T-cell (primary cell): Measurements from ENCODE around the gene XCL1. TPM values are rescaled to one million over a fixed set of nuclear protein-coding genes. Genes with fewer than 3 reads are reported as not detected.
"Not testable (repeated sequence)": the region's sequence is repeated elsewhere in the genome, so short reads cannot be mapped to it uniquely, and the experiment has no call there.

Experiments used
- ATAC-seq, 4 experiments: fragments of 200-7000 bp in 3 of 4; fragments of 150-1000 bp in 1 of 4; cut with Tn5 transposase; replicated peaks in 1 of 4; 1 replicate in 3 of 4; 2 replicates in 1 of 4; pipeline ENCODE4 v1.10.0; 2021; ENCODE audit warnings: moderate library complexity in 3 of 4, mild to moderate bottlenecking in 2 of 4, moderate number of reproducible peaks in 1 of 4
- CTCF ChIA-PET, 2 donors: fragments of 300-600 bp; sonication (Branson Sonifier 250); formaldehyde crosslinking; loops; one replicate each; lab custom pipeline; 2022; ENCODE audit warnings: antibody characterized with exemption in 2 of 2; lab: Charles Lee
- POLR2A ChIA-PET, 2 donors: fragments of 300-600 bp; sonication (Branson Sonifier 250); formaldehyde crosslinking; loops; one replicate each; lab custom pipeline; 2022; ENCODE audit warnings: antibody characterized with exemption in 2 of 2; lab: Charles Lee
- DNase-seq, 35 experiments: peaks; one replicate each; pipeline versions ENCODE4 v3.0.0 to v3.0.0-alpha.2; 2013 to 2023
- H3K27ac ChIP-seq: one replicate; pipeline ENCODE4 v1.5.1; 2013; ENCODE audit warnings: low read length
- H3K27me3 ChIP-seq, 2 experiments: replicated peaks in 1 of 2; 1 replicate in 1 of 2; 2 replicates in 1 of 2; pipeline versions ENCODE4 v1.6.1 to v1.7.0; 2013; ENCODE audit warnings: low read length in 1 of 2, mixed read lengths in 1 of 2; ENCODE audit not compliant: control insufficient read depth in 2 of 2, insufficient read depth in 2 of 2; ENCODE audit errors: extremely low read depth in 1 of 2
- H3K36me3 ChIP-seq, 2 donors: 1 replicate in 1 of 2; 2 replicates in 1 of 2; pipeline versions ENCODE4 v1.6.1 to v1.7.0; 2013; ENCODE audit warnings: low read length in 1 of 2; ENCODE audit not compliant: control insufficient read depth in 2 of 2, insufficient read depth in 1 of 2; ENCODE audit errors: extremely low read depth in 1 of 2
- H3K4me1 ChIP-seq, 2 experiments: 1 replicate in 1 of 2; 2 replicates in 1 of 2; pipeline versions ENCODE4 v1.6.1 to v1.7.0; 2013; ENCODE audit warnings: low read length in 2 of 2, mixed read lengths in 1 of 2; ENCODE audit not compliant: insufficient read depth in 2 of 2, control insufficient read depth in 1 of 2; ENCODE audit errors: extremely low read depth in 1 of 2
- H3K4me3 ChIP-seq, 2 donors: 1 replicate in 1 of 2; 2 replicates in 1 of 2; pipeline versions ENCODE4 v1.5.1 to v1.7.0; 2013; ENCODE audit warnings: mild to moderate bottlenecking in 2 of 2, low read length in 1 of 2, moderate library complexity in 1 of 2; ENCODE audit not compliant: control insufficient read depth in 1 of 2; ENCODE audit errors: extremely low read depth in 1 of 2
- H3K9me3 ChIP-seq: 2 replicates; pipeline ENCODE4 v1.7.0; 2013
- H3K27ac Mint-ChIP-seq, 2 donors: one replicate each; pipeline ENCODE4 v1.8.0; 2020 to 2021; ENCODE audit warnings: mild to moderate bottlenecking in 2 of 2, mixed read lengths in 2 of 2
- H3K27me3 Mint-ChIP-seq, 2 donors: one replicate each; pipeline ENCODE4 v1.8.0; 2021 to 2022; ENCODE audit warnings: mixed read lengths in 2 of 2
- H3K36me3 Mint-ChIP-seq: one replicate; pipeline ENCODE4 v1.8.0; 2021; ENCODE audit warnings: mixed read lengths
- H3K4me1 Mint-ChIP-seq, 3 donors: one replicate each; pipeline ENCODE4 v1.8.0; 2020 to 2022; ENCODE audit warnings: mixed read lengths in 3 of 3, mild to moderate bottlenecking in 1 of 3
- H3K4me3 Mint-ChIP-seq, 3 donors: one replicate each; pipeline ENCODE4 v1.8.0; 2020 to 2022; ENCODE audit warnings: mild to moderate bottlenecking in 3 of 3, mixed read lengths in 3 of 3, moderate library complexity in 3 of 3
- H3K9me3 Mint-ChIP-seq, 3 donors: one replicate each; pipeline ENCODE4 v1.8.0; 2020 to 2022; ENCODE audit warnings: mixed read lengths in 3 of 3
- WGBS: methylation state at CpG from one replicate; pipeline ENCODE4 v1.1.5; 2013; ENCODE audit warnings: missing lambda C conversion rate; ENCODE audit not compliant: insufficient coverage; 5-methylcytosine and 5-hydroxymethylcytosine counted together
- total RNA-seq, 35 experiments: library from RNA in 6 of 35; stranded (reverse) in 6 of 35; fragments of 120-200 nt in 1 of 35; gene quantifications; one replicate each; pipeline versions ENCODE4 v1.2.1 to v1.2.4 and lab custom pipeline; 2013 to 2026

XCL1 gene, protein sequence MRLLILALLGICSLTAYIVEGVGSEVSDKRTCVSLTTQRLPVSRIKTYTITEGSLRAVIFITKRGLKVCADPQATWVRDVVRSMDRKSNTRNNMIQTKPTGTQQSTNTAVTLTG
- total RNA-seq (1 to 10 TPM in 3 of 5 donors, under 1 TPM in 2; 0.45 to 5.0 (median 3.5) TPM), total RNA-seq (lab: John Stamatoyannopoulos, UW) (0.35 to 215 (median 7.0) reads per million in 29 experiments)
- total RNA-seq (2013): 2.1 TPM

DNA sequence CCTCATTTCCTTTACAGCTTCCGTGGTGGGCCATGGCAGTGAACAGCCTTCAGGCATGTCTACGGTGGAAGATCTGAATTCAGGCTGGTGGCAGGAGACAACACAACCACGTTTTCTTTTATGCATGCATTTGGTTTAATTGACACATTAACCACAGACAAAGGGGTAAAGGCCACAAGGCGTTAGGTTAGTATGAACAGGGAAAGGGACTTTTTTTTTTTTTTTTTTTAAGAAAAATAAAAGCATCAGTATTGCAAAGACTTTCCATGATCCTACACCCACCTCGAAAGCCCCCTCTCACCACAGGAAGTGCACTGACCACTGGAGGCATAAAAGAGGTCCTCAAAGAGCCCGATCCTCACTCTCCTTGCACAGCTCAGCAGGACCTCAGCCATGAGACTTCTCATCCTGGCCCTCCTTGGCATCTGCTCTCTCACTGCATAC lies at the start of gene XCL1:
TSS of gene XCL1 (plus strand) at position 361 of the 444 bp plus-strand sequence. CDS start at position 394, 33 bp downstream.
- CTCF ChIA-PET, H3K27me3 ChIP-seq, H3K27me3 Mint-ChIP-seq, H3K36me3 Mint-ChIP-seq, H3K4me1 ChIP-seq, H3K4me3 ChIP-seq, H3K9me3 ChIP-seq, H3K27ac ChIP-seq, POLR2A ChIA-PET, H3K9me3 Mint-ChIP-seq, H3K36me3 ChIP-seq: not testable (repeated sequence)
- peak in 3 of 4 experiments; percentile 30 to 69 (median 53) for ATAC-seq
- Mint-ChIP-seq H3K4me3 (peak within 1 kb of the TSS in 2 of 3 donors; percentile 32 to 68), H3K27ac (peak within 1 kb of the TSS in 1 of 2 donors; percentile 49), H3K4me1 (peaks cover 11 to 13% (median 13%) of the 10 kb centered on the region in 3 donors)
- WGBS: no CpG with 5 or more reads among the region's 6 CpGs
- peak in 5 of 35 experiments; percentile 1 to 23 (median 4) for DNase-seq

DNA sequence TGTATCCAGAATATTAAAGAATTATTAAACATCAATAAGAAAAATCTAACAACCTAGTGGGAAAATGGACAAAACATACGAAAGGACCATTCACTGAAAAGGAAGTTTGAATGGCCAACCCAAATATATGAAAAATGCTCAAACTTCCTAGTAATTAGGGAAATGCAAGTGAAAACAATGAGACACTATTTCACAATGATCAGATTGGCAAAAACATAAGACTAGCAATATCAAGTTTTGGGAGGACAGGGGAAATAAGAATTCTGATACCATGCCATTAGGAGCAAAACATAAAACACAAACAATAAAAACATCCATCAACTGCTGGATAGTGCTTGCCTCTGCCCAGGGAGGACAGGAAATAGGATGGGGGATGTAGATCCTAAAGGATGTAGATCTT lies 46.9 kb upstream of the XCL1 start:
- no peak overlapping the region for H3K27ac ChIP-seq
- H3K36me3 Mint-ChIP-seq: no peaks in the 10 kb centered on the region
- ATAC-seq (no peak), DNase-seq (no peak)
- peaks cover 0 to under 1% (median 0%) of the 10 kb centered on the region in 3 donors for H3K9me3 Mint-ChIP-seq
- H3K27me3 ChIP-seq: no peaks in the 10 kb centered on the region
- H3K36me3 ChIP-seq: no peaks in the 10 kb centered on the region
- H3K9me3 ChIP-seq: no peaks in the 10 kb centered on the region
- H3K4me3 Mint-ChIP-seq: no peak overlapping the region
- WGBS: no CpG with 5 or more reads among the region's 1 CpG
- no peaks in the 10 kb centered on the region for H3K27me3 Mint-ChIP-seq
- ChIA-PET POLR2A (interaction anchor here in 1 of 2 donors (0.6 kb wide), 1 partner anchor 1055 kb away, joined by 4 read pairs; no protein-coding TSS in a partner anchor), CTCF (no interaction called here)
- H3K4me3 ChIP-seq: no peak overlapping the region
- peaks cover 21 to 37% of the 10 kb centered on the region in 2 experiments for H3K4me1 ChIP-seq
- peaks cover 50 to 53% (median 51%) of the 10 kb centered on the region in 3 donors for H3K4me1 Mint-ChIP-seq
- H3K27ac Mint-ChIP-seq: peak overlapping the region; percentile 45 to 55

DNA sequence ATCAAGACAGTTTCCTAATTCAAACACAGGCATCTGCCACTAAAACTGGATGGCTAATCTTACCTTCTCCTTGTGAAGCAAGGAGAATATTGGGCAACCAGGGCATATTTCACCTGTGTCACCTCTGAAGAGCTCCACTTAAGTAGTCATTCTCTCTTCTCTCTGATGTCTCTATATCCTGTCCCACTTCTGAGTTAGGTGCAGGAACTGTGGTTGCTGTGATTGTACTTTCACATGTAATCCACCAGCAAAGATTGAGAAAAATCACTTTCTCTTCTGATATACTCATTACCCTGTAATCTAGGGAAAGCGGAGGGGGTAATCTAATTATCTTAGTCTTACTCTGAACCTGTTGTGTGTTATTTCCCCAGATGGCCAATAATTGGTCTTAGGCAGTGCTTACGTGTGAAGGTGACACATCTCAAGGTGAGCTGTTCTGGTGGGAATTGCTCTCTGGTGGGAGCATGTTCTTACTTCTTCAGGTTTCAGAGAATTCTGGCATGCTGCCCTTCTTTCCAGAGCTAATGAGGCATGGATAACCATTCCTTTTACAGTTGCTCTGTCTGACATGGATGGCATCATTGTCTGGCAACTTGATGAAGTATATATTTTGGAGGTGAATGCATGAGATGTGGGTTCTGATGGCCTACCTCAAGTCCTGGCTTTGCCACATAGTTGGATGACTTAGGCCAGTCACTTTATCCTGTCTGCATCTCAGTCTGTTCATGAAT lies 44.6 kb upstream of the XCL1 start:
- Mint-ChIP-seq H3K4me3 (peak overlapping the region in 1 of 3 donors; percentile 73), H3K27ac (peak overlapping the region; percentile 56 to 78), H3K36me3 (no peaks in the 10 kb centered on the region), H3K9me3 (peaks cover 0 to under 1% (median 0%) of the 10 kb centered on the region in 3 donors), H3K4me1 (peaks cover 71 to 76% (median 72%) of the 10 kb centered on the region in 3 donors), H3K27me3 (no peaks in the 10 kb centered on the region)
- no peak overlapping the region for H3K4me3 ChIP-seq
- ChIA-PET CTCF (interaction anchor here in 1 of 2 donors (0.6 to 1.3 kb wide), 2 partner anchors 189 to 815 kb away, joined by 3 to 6 read pairs; no protein-coding TSS in a partner anchor), POLR2A (interaction anchor here in 1 of 2 donors (0.6 kb wide), 1 partner anchor 137 kb away, joined by 5 read pairs; no protein-coding TSS in a partner anchor)
- DNase-seq (peak in 3 of 35 experiments; percentile 15 to 60 (median 30)), ATAC-seq (peak; percentile 75 to 90 (median 84))
- H3K27ac ChIP-seq: peak overlapping the region; percentile 38
- peaks cover 32 to 54% of the 10 kb centered on the region in 2 experiments for H3K4me1 ChIP-seq
- H3K36me3 ChIP-seq: no peaks in the 10 kb centered on the region
- no peaks in the 10 kb centered on the region for H3K27me3 ChIP-seq
- 67% methylated on average over 1 of the region's 2 CpGs for WGBS
- no peaks in the 10 kb centered on the region for H3K9me3 ChIP-seq

DNA sequence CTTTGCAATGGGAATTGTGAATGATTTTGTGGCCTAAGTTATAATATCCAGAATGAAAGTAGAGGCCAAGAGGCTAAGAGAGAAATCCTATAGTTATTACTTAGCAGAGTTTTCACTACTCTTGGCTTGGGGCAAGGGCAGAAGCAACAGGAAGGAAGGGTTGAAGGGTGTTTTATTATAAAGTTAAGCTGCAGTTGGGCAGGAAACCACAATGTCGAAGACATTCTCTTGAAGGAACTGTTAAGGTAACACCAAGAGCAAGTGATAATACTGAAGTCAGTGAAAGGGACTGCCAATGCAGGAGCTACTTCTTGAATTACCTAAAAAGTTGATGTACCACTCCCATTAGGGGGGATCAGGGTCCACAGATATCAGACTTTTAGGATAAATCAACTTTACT lies 40.9 kb upstream of the XCL1 start:
- 0% methylated on average over 1 of the region's 1 CpG for WGBS
- H3K9me3 ChIP-seq: no peaks in the 10 kb centered on the region
- Mint-ChIP-seq H3K36me3 (peaks cover 8% of the 10 kb centered on the region), H3K9me3 (peaks cover 0 to 3% (median 0%) of the 10 kb centered on the region in 3 donors), H3K4me1 (peaks cover 75 to 85% (median 77%) of the 10 kb centered on the region in 3 donors), H3K4me3 (peak overlapping the region; percentile 47 to 65 (median 65)), H3K27me3 (no peaks in the 10 kb centered on the region), H3K27ac (peak overlapping the region; percentile 93 to 94)
- peaks cover 32 to 57% of the 10 kb centered on the region in 2 experiments for H3K4me1 ChIP-seq
- H3K27ac ChIP-seq: peak overlapping the region; percentile 81
- ATAC-seq (peak; percentile 84 to 91 (median 85)), DNase-seq (peak in 20 of 35 experiments; percentile 14 to 69 (median 26))
- H3K36me3 ChIP-seq: no peaks in the 10 kb centered on the region
- no peaks in the 10 kb centered on the region for H3K27me3 ChIP-seq
- CTCF ChIA-PET: interaction anchor here (0.5 to 1.9 kb wide), 12 partner anchors 9 to 1013 kb away, joined by 3 to 8 read pairs (median 3); no protein-coding TSS in a partner anchor
- no peak overlapping the region for H3K4me3 ChIP-seq
- POLR2A ChIA-PET: interaction anchor here in 1 of 2 donors (0.5 kb wide), 1 partner anchor 95 kb away, joined by 4 read pairs; no protein-coding TSS in a partner anchor

DNA sequence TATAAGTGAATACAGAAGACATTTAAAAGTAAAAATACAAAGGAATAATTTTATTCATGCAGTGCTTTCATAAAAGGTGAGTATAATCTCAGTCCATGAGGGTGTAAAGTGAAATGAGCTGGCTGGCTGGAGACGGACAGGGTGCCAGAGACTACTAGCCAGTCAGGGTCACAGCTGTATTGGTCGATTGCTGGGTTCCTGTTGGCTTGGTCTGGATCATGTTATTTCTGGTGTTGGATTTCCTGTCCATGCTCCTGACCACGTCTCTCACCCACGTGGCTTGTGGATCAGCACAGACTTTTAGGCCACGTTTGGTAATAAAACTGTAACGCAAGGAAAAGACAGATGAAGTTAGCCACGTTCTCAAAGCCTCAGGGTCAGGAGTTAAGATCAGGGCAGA lies 35.6 kb upstream of the XCL1 start:
- H3K27me3 Mint-ChIP-seq, H3K27ac ChIP-seq, H3K9me3 Mint-ChIP-seq, DNase-seq, ATAC-seq, H3K4me3 Mint-ChIP-seq, H3K36me3 ChIP-seq, CTCF ChIA-PET, H3K36me3 Mint-ChIP-seq, H3K27me3 ChIP-seq, H3K4me3 ChIP-seq, H3K27ac Mint-ChIP-seq, H3K9me3 ChIP-seq, POLR2A ChIA-PET: not testable (repeated sequence)
- peaks cover 10 to 11% of the 10 kb centered on the region in 2 experiments for H3K4me1 ChIP-seq
- no CpG with 5 or more reads among the region's 7 CpGs for WGBS
- peaks cover 33 to 54% (median 34%) of the 10 kb centered on the region in 3 donors for H3K4me1 Mint-ChIP-seq

DNA sequence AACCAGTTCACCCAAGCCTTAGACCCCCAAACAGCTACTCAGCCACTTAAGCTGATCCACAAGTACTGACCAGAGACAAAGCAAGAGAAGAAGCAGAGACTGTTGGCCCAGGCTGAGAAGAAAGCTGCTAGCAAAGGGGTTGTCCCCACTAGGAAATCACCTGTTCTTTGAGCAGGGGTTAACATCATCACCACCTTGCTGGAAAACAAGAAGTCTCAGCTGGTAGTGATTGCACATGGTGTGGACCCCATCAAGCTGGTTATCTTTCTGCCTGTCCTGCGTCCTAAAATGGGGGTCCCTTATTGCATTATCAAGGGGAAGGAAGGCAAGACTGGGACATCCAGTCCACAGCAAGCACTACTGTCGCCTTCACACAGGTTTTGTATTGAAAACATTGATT lies 33.4 kb upstream of the XCL1 start:
- Mint-ChIP-seq H3K27ac (peak overlapping the region in 1 of 2 donors; percentile 69), H3K4me1 (peaks cover 12 to 34% (median 13%) of the 10 kb centered on the region in 3 donors), H3K4me3 (peak overlapping the region; percentile 2 to 34 (median 21))
- H3K4me1 ChIP-seq, H3K27me3 Mint-ChIP-seq, H3K36me3 ChIP-seq, H3K27me3 ChIP-seq, H3K9me3 ChIP-seq, H3K27ac ChIP-seq, H3K36me3 Mint-ChIP-seq, H3K9me3 Mint-ChIP-seq, ATAC-seq, DNase-seq: not testable (repeated sequence)
- WGBS: 100% methylated on average over 1 of the region's 2 CpGs
- CTCF ChIA-PET: interaction anchor here in 1 of 2 donors (0.6 kb wide), 1 partner anchor 760 kb away, joined by 3 read pairs; no protein-coding TSS in a partner anchor
- H3K4me3 ChIP-seq: peak overlapping the region in 1 of 2 donors; percentile 33
- POLR2A ChIA-PET: interaction anchor here in 1 of 2 donors (0.6 kb wide), 1 partner anchor 19 kb away, joined by 3 read pairs; no protein-coding TSS in a partner anchor
